Cardiac muscle cell (in vitro differentiated cells and primary cell): ENCODE measurements around the gene XRCC5. TPM values are rescaled to one million over a fixed set of nuclear protein-coding genes. Genes with fewer than 3 reads are reported as not detected.
A peak's percentile ranks its signal among the peaks of the same experiment; 100 is the strongest.

ENCODE experiments used
- DNase-seq, 2 donors: peaks; one replicate each; pipeline versions ENCODE4 v3.0.0 to v3.0.0-alpha.2; 2010 to 2017; ENCODE audit warnings: low read depth in 1 of 2, low spot score in 1 of 2
- H3K27ac ChIP-seq: fragments of 200-600 bp; sonication (generic); 2 replicates; pipeline ENCODE4 v1.5.1; 2016
- H3K27me3 ChIP-seq: fragments of 200-600 bp; sonication (generic); 2 replicates; pipeline ENCODE4 v1.6.0; 2016; ENCODE audit warnings: control low read depth
- H3K36me3 ChIP-seq: fragments of 200-600 bp; sonication (generic); 2 replicates; pipeline ENCODE4 v1.5.1; 2016; ENCODE audit warnings: control low read depth
- H3K4me1 ChIP-seq: fragments of 200-600 bp; sonication (generic); 2 replicates; pipeline ENCODE4 v1.8.1; 2017; ENCODE audit warnings: low read depth, mild to moderate bottlenecking, mixed run types
- H3K4me3 ChIP-seq: fragments of 200-600 bp; sonication (generic); 2 replicates; pipeline ENCODE4 v1.5.1; 2016; ENCODE audit warnings: mild to moderate bottlenecking
- H3K9me3 ChIP-seq: fragments of 200-600 bp; sonication (generic); 2 replicates; pipeline ENCODE4 v1.5.1; 2017; ENCODE audit warnings: low read depth, mild to moderate bottlenecking, control low read depth
- CTCF ChIP-seq: IDR thresholded peaks from 2 replicates; pipeline ENCODE4 v1.5.1; 2012; ENCODE audit warnings: low read depth, mild to moderate bottlenecking, low read length
- polyA plus RNA-seq: library from polyadenylated mRNA; unstranded; fragments of >200 nt; fragmentation: Nextera tagmentation; extraction: Ambion mirVana; gene quantifications from 2 replicates; pipeline ENCODE4 v1.2.1, GENCODE V29; 2016
- total RNA-seq: library from RNA; depleted of rRNA; stranded (reverse); fragments of >200 nt; gene quantifications from 2 replicates; pipeline ENCODE4 v1.2.3, GENCODE V29; 2016

The XRCC5 gene
- total and polyA plus RNA-seq, 2 experiments from 2014 or later, result 150 to 241 TPM

DNA sequence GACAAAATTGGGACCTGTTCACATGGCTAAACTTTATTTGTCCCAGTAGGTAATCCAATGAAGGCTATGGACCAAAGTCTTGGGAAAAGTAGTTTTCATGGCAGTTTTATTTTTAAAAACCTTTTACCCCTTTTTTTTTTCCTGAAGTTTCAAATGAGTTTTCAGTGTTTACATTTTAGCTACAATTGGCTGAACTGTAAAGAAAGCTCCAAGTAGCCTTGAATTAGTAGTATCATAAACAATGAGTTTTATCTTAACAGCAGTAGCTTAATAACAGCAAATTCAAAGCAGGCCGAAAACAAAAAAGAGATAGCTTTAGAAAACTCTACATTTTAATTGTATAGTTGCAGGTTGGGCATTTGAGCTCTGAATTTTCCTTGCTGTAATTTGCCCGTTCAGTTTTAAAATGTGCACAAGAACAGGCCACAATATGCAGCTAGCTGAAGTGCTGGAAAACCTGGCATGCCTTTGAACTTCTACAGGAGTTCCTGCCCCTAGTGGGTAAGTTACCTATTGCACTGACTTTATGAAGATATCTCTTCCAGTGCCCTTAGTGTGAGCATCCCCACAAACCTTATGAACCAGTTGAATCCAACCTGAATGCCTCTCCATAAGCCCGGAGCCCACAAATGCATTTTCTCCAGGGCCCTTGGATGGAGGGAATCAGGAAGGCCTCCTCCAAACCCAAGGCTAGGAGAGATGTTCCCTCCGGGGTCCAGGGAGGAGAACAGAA lies 106.7 kb downstream of the XRCC5 start:
- H3K4me3 ChIP-seq, result no peak overlapping the region
- no peaks in the 10 kb centered on the region for H3K9me3 ChIP-seq
- H3K4me1 ChIP-seq, result peaks cover 7% of the 10 kb centered on the region
- no peaks in the 10 kb centered on the region for H3K27me3 ChIP-seq
- no peaks in the 10 kb centered on the region for H3K36me3 ChIP-seq
- no peak overlapping the region for H3K27ac ChIP-seq
- TF ChIP-seq CTCF, result peak; percentile 25
- peak; percentile 24 to 53 for DNase-seq

DNA sequence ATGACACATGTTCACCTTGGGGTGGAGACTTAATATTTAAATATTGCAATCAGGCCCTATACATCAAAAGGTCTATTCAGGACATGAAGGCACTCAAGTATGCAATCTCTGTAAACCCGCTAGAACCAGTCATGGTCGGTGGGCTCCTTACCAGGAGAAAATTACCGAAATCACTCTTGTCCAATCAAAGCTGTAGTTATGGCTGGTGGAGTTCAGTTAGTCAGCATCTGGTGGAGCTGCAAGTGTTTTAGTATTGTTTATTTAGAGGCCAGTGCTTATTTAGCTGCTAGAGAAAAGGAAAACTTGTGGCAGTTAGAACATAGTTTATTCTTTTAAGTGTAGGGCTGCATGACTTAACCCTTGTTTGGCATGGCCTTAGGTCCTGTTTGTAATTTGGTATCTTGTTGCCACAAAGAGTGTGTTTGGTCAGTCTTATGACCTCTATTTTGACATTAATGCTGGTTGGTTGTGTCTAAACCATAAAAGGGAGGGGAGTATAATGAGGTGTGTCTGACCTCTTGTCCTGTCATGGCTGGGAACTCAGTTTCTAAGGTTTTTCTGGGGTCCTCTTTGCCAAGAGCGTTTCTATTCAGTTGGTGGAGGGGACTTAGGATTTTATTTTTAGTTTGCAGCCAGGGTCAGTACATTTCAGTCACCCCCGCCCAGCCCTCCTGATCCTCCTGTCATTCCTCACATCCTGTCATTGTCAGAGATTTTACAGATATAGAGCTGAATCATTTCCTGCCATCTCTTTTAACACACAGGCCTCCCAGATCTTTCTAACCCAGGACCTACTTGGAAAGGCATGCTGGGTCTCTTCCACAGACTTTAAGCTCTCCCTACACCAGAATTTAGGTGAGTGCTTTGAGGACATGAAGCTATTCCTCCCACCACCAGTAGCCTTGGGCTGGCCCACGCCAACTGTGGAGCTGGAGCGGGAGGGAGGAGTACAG lies 108.1 kb downstream of the XRCC5 start:
- peak in 1 of 2 donors; percentile 44 for DNase-seq
- no peaks in the 10 kb centered on the region for H3K36me3 ChIP-seq
- H3K4me3 ChIP-seq, result no peak overlapping the region
- no peaks in the 10 kb centered on the region for H3K9me3 ChIP-seq
- H3K27me3 ChIP-seq, result no peaks in the 10 kb centered on the region
- no peak for TF ChIP-seq CTCF
- peak overlapping the region; percentile 42 for H3K27ac ChIP-seq
- H3K4me1 ChIP-seq, result no peaks in the 10 kb centered on the region

DNA sequence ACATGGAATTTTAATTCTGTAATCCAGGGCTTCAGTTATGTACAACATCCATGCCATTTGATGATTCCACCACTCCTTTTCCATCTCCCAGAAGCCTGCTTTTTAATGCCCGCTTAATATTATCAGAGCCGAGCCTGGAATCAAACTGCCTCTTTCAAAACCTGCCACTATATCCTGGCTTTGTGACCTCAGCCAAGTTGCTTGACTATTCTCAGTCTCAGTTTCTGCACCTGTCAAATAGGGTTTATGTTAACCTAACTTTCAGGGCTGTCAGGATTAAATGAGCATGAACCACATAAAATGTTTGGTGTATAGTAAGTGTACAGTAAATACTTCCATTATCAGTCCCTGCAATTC lies 108.7 kb downstream of the XRCC5 start:
- no peaks in the 10 kb centered on the region for H3K4me1 ChIP-seq
- H3K9me3 ChIP-seq, result no peaks in the 10 kb centered on the region
- H3K27ac ChIP-seq, result no peak overlapping the region
- H3K27me3 ChIP-seq, result no peaks in the 10 kb centered on the region
- TF ChIP-seq CTCF, result no peak
- H3K4me3 ChIP-seq, result no peak overlapping the region
- DNase-seq, result no peak
- H3K36me3 ChIP-seq, result no peaks in the 10 kb centered on the region

- no peaks in the 10 kb centered on the region for H3K27me3 ChIP-seq
- no peak for DNase-seq
- no peaks in the 10 kb centered on the region for H3K9me3 ChIP-seq
- H3K4me3 ChIP-seq, result no peak overlapping the region
- H3K36me3 ChIP-seq, result no peaks in the 10 kb centered on the region
- no peaks in the 10 kb centered on the region for H3K4me1 ChIP-seq
- no peak overlapping the region for H3K27ac ChIP-seq
- TF ChIP-seq CTCF, result no peak
These were observed 110.7 kb downstream of the XRCC5 start for GRCh38 chr2:216219861-216220260.

- Histone ChIP-seq H3K4me3 (no peak overlapping the region), H3K4me1 (no peaks in the 10 kb centered on the region), H3K9me3 (no peaks in the 10 kb centered on the region), H3K27ac (no peak overlapping the region), H3K27me3 (no peaks in the 10 kb centered on the region), H3K36me3 (no peaks in the 10 kb centered on the region)
- no peak for TF ChIP-seq CTCF
- no peak for DNase-seq
These were observed 111.8 kb downstream of the XRCC5 start for GRCh38 chr2:216220976-216221375.
